ENCODE results near the gene CHL1.

CHL1 gene

GRCh38 chr3:279325-279724 lies 82.8 kb downstream of the CHL1 start:
- no peak for DNase-seq

GRCh38 chr3:280681-281080 lies 84.1 kb downstream of the CHL1 start:
- no peak for DNase-seq

GRCh38 chr3:284322-284721 lies 87.8 kb downstream of the CHL1 start:
- DNase-seq = peak; percentile 73

GRCh38 chr3:288417-288816 lies 91.9 kb downstream of the CHL1 start:
- no peak for DNase-seq

- DNase-seq = no peak
These were observed 94.5 kb downstream of the CHL1 start for GRCh38 chr3:291028-291427.

- no peak for DNase-seq
These were observed 95.3 kb downstream of the CHL1 start for GRCh38 chr3:291646-292436.

GRCh38 chr3:294096-294495 lies 97.5 kb downstream of the CHL1 start:
- DNase-seq = no peak

GRCh38 chr3:294581-294980 lies 98.0 kb downstream of the CHL1 start:
- no peak for DNase-seq

- DNase-seq = no peak
These were observed 98.6 kb downstream of the CHL1 start for GRCh38 chr3:295166-295565.

- no peak for DNase-seq
These were observed 101.0 kb downstream of the CHL1 start for GRCh38 chr3:297585-297984.

GRCh38 chr3:299590-300301 lies 103.2 kb downstream of the CHL1 start:
- DNase-seq = no peak

- no peak for DNase-seq
These were observed 110.6 kb downstream of the CHL1 start for GRCh38 chr3:307182-307581.

GRCh38 chr3:308597-309321 lies 112.2 kb downstream of the CHL1 start:
- DNase-seq = no peak

- no peak for DNase-seq
These were observed 115.7 kb downstream of the CHL1 start for GRCh38 chr3:312160-312733.

- no peak for DNase-seq
These were observed 116.3 kb downstream of the CHL1 start for GRCh38 chr3:312911-313310.

- no peak for DNase-seq
These were observed 120.4 kb downstream of the CHL1 start for GRCh38 chr3:317012-317411.

- no peak for DNase-seq
These were observed 122.3 kb downstream of the CHL1 start for GRCh38 chr3:318903-319302.

- no peak for DNase-seq
These were observed 127.9 kb downstream of the CHL1 start for GRCh38 chr3:324423-324822.

GRCh38 chr3:325495-325894 lies 128.9 kb downstream of the CHL1 start:
- DNase-seq = no peak

GRCh38 chr3:330494-331115 lies 134.0 kb downstream of the CHL1 start:
- no peak for DNase-seq

- no peak for DNase-seq
These were observed 135.3 kb downstream of the CHL1 start for GRCh38 chr3:331881-332280.

- no peak for DNase-seq
These were observed 136.1 kb downstream of the CHL1 start for GRCh38 chr3:332701-333100.

- DNase-seq = no peak
These were observed 138.7 kb downstream of the CHL1 start for GRCh38 chr3:335240-335639.
